KMS-11 (cell line): ENCODE measurements around the gene SLC7A14.

Experiments used
- H2AFZ ChIP-seq: fragments of 200-600 bp; sonication (generic); 2 replicates; pipeline ENCODE4 v1.6.1; 2016; ENCODE audit warnings: antibody characterized with exemption, mixed run types, low read depth
- H3K27ac ChIP-seq: fragments of 200-600 bp; sonication (generic); 2 replicates; pipeline ENCODE4 v1.6.1; 2016; ENCODE audit warnings: mild to moderate bottlenecking, mixed run types
- H3K27me3 ChIP-seq: fragments of 200-600 bp; sonication (generic); 2 replicates; pipeline ENCODE4 v1.6.1; 2017; ENCODE audit warnings: mild to moderate bottlenecking, low read depth, mixed run types, moderate library complexity; ENCODE audit not compliant: insufficient read depth
- H3K36me3 ChIP-seq: fragments of 200-600 bp; sonication (generic); 2 replicates; pipeline ENCODE4 v1.6.1; 2017; ENCODE audit warnings: mild to moderate bottlenecking, mixed run types; ENCODE audit not compliant: insufficient read depth
- H3K4me1 ChIP-seq: fragments of 200-600 bp; sonication (generic); 2 replicates; pipeline ENCODE4 v1.6.1; 2016; ENCODE audit warnings: mild to moderate bottlenecking, low read depth, mixed run types; ENCODE audit not compliant: poor library complexity, severe bottlenecking
- H3K4me2 ChIP-seq: fragments of 200-600 bp; sonication (generic); 2 replicates; pipeline ENCODE4 v1.7.0; 2016; ENCODE audit warnings: mild to moderate bottlenecking, mixed run types
- H3K4me3 ChIP-seq: fragments of 200-600 bp; sonication (generic); IDR thresholded peaks from 2 replicates; pipeline ENCODE4 v1.6.1; 2017; ENCODE audit warnings: low read depth, low read length, mixed read lengths; ENCODE audit not compliant: insufficient read depth
- H3K79me2 ChIP-seq: fragments of 200-600 bp; sonication (generic); 2 replicates; pipeline ENCODE4 v1.6.1; 2016; ENCODE audit warnings: low read depth, mixed run types; ENCODE audit not compliant: insufficient read depth
- H3K9ac ChIP-seq: fragments of 200-600 bp; sonication (generic); 2 replicates; pipeline ENCODE4 v1.6.1; 2016; ENCODE audit warnings: mild to moderate bottlenecking, mixed run types
- H4K20me1 ChIP-seq: fragments of 200-600 bp; sonication (generic); 2 replicates; pipeline ENCODE4 v1.6.1; 2016; ENCODE audit warnings: mild to moderate bottlenecking, mixed run types; ENCODE audit not compliant: insufficient read depth
- TF ChIP-seq, protein P1 (sequence below): fragments of 200-600 bp; sonication (generic); conservative IDR thresholded peaks from 2 replicates; pipeline ENCODE4 v1.6.1; 2017; ENCODE audit warnings: low read depth, mild to moderate bottlenecking, antibody characterized with exemption, low read length, moderate library complexity, mixed read lengths

The SLC7A14 gene

DNA sequence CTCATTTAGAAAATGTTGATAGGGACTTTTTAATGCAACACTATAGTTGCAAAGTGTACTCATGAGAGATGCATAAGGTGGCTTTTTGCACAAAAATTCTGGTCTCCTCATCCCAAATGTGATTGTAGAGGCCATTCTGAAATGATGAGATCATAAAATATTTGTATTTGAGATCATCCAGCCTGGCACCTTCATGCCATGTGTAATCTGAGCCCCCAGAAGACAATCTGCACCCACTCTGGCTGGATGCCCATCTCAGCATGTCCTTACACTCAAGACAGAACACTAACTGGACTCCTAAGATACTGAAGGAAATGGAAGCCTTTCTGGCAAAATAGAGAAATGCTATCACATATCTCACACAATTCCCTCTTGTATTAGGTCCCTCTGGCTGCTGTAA lies 49.2 kb downstream of the SLC7A14 start:
- H3K27ac ChIP-seq: no peak overlapping the region
- no peaks in the 10 kb centered on the region for H3K4me1 ChIP-seq
- H2AFZ ChIP-seq: no peak overlapping the region
- H3K4me2 ChIP-seq: no peak overlapping the region
- H3K36me3 ChIP-seq: no peaks in the 10 kb centered on the region
- H3K27me3 ChIP-seq: no peaks in the 10 kb centered on the region
- TF ChIP-seq, protein P1, sequence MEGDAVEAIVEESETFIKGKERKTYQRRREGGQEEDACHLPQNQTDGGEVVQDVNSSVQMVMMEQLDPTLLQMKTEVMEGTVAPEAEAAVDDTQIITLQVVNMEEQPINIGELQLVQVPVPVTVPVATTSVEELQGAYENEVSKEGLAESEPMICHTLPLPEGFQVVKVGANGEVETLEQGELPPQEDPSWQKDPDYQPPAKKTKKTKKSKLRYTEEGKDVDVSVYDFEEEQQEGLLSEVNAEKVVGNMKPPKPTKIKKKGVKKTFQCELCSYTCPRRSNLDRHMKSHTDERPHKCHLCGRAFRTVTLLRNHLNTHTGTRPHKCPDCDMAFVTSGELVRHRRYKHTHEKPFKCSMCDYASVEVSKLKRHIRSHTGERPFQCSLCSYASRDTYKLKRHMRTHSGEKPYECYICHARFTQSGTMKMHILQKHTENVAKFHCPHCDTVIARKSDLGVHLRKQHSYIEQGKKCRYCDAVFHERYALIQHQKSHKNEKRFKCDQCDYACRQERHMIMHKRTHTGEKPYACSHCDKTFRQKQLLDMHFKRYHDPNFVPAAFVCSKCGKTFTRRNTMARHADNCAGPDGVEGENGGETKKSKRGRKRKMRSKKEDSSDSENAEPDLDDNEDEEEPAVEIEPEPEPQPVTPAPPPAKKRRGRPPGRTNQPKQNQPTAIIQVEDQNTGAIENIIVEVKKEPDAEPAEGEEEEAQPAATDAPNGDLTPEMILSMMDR: no peak
- H3K4me3 ChIP-seq: no peak overlapping the region
- H4K20me1 ChIP-seq: no peaks in the 10 kb centered on the region
- no peak overlapping the region for H3K9ac ChIP-seq
- H3K79me2 ChIP-seq: no peaks in the 10 kb centered on the region

DNA sequence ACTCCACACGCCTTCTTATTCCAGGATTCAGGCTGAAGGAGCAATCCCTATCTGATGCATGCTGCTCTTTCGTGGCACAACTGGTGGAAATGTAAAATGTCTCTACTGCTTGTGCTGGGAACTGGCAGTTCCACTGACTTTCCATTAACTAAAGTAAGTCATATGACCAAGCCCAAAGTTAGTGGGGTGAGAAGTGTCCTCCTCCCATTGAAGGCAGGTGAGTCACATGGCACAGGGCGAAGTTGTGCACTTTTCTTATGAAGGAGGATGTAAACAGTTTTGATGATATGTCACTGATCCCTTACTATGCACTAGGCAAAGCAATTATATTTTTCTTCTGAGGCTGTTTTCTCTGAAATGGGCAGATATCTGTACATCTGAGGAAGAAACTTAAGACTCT lies 51.6 kb downstream of the SLC7A14 start:
- Histone ChIP-seq H3K4me3 (no peak overlapping the region), H4K20me1 (no peaks in the 10 kb centered on the region), H2AFZ (no peak overlapping the region), H3K9ac (no peak overlapping the region), H3K79me2 (no peaks in the 10 kb centered on the region), H3K36me3 (no peaks in the 10 kb centered on the region), H3K27ac (no peak overlapping the region), H3K4me2 (no peak overlapping the region), H3K27me3 (no peaks in the 10 kb centered on the region), H3K4me1 (no peaks in the 10 kb centered on the region)
- TF ChIP-seq, protein P1: no peak

DNA sequence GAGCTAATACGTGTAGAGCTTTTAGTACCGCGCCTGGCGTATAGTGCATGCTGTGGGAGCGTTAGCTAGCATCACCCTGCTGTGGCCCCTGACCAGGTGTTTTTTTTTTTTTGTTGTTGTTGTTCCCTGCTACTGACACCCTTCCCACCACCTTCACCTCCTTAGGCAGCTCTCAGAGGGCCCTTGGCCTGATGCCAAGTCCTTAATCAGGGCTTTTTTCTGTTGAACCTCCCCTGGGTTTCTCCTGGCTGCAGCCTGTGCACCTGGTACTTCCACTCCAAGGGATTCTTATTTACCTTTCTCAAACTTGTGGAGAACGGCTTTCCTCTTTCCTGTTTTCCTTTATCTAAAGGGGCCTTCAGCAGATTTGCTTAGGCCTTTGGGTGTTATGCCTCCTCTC lies 53.3 kb downstream of the SLC7A14 start:
- no peaks in the 10 kb centered on the region for H3K79me2 ChIP-seq
- no peaks in the 10 kb centered on the region for H3K4me1 ChIP-seq
- H3K27ac ChIP-seq: no peak overlapping the region
- H2AFZ ChIP-seq: no peak overlapping the region
- no peak overlapping the region for H3K9ac ChIP-seq
- no peak overlapping the region for H3K4me2 ChIP-seq
- H3K27me3 ChIP-seq: no peaks in the 10 kb centered on the region
- no peak overlapping the region for H3K4me3 ChIP-seq
- H3K36me3 ChIP-seq: no peaks in the 10 kb centered on the region
- TF ChIP-seq, protein P1: no peak
- H4K20me1 ChIP-seq: no peaks in the 10 kb centered on the region

DNA sequence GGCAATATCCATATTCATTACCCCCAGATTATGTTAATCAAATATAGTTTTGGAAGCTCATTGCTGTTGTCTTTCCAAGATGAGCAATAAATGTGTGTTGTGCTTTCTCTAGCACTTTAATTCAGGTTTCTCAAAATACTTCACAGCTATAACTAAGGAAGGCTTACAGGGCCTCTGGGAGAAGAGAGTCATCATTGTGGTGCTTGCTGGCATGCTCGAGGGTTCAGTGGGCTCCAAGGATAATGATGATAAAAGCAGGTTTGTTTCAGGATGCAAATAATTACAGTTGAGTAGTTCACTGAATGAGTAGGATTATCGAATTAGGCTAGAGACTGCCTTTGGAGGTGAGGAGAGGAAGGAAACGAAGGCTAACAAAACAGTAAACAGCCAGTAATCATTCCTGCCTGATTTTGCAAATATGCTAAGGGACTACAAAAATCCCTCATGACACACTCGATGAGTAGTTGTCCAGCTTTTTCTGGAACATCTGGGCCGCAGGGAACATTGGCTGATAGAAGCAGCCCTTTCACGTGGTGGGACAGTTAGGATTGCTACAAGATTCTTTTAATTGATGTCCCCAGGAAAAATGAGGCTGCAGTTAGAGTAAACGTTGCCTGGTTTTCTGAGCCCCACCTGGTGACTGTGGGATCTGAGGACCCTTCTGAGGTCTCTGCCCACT lies 54.1 kb downstream of the SLC7A14 start:
- Histone ChIP-seq H4K20me1 (no peaks in the 10 kb centered on the region), H3K4me3 (no peak overlapping the region), H3K4me2 (no peak overlapping the region), H3K9ac (no peak overlapping the region), H3K27ac (no peak overlapping the region), H3K79me2 (no peaks in the 10 kb centered on the region), H3K27me3 (no peaks in the 10 kb centered on the region), H2AFZ (no peak overlapping the region), H3K36me3 (no peaks in the 10 kb centered on the region), H3K4me1 (no peaks in the 10 kb centered on the region)
- TF ChIP-seq, protein P1: no peak
